OCI-LY1 (cell line): ENCODE data around the gene NTRK3.
"Not testable (repeated sequence)": the region's sequence is repeated elsewhere in the genome, so short reads cannot be mapped to it uniquely, and the experiment has no call there.

Experiments used
- H2AFZ ChIP-seq: fragments of 200-600 bp; sonication (generic), shearing (Covaris generic); 2 replicates; pipeline ENCODE4 v1.6.0; 2014; ENCODE audit warnings: antibody characterized with exemption, mild to moderate bottlenecking, low read length
- H3F3A ChIP-seq: fragments of 200-600 bp; sonication (generic), shearing (Covaris generic); 2 replicates; pipeline ENCODE4 v1.6.0; 2014; ENCODE audit warnings: mild to moderate bottlenecking, antibody characterized with exemption, low read length, moderate library complexity; ENCODE audit not compliant: insufficient read depth
- H3K27ac ChIP-seq: fragments of 200-600 bp; sonication (generic); 2 replicates; pipeline ENCODE4 v1.5.1; 2014; ENCODE audit warnings: low read length, mixed run types, mild to moderate bottlenecking, low read depth; ENCODE audit not compliant: poor library complexity, severe bottlenecking
- H3K27me3 ChIP-seq: fragments of 200-600 bp; sonication (generic); 2 replicates; pipeline ENCODE4 v1.6.0; 2014; ENCODE audit warnings: antibody characterized with exemption, mild to moderate bottlenecking, low read length, moderate library complexity; ENCODE audit not compliant: insufficient read depth
- H3K36me3 ChIP-seq: fragments of 200-600 bp; sonication (generic); 2 replicates; pipeline ENCODE4 v1.6.1; 2014; ENCODE audit warnings: mild to moderate bottlenecking, antibody characterized with exemption, low read length, moderate library complexity, mixed read lengths; ENCODE audit not compliant: insufficient read depth
- H3K4me1 ChIP-seq: fragments of 200-600 bp; sonication (generic); 2 replicates; pipeline ENCODE4 v1.5.1; 2014; ENCODE audit warnings: mild to moderate bottlenecking, low read length, moderate library complexity; ENCODE audit not compliant: insufficient read depth, severe bottlenecking
- H3K4me2 ChIP-seq: fragments of 200-600 bp; sonication (generic), shearing (Covaris generic); 2 replicates; pipeline ENCODE4 v1.6.1; 2014; ENCODE audit warnings: low read length
- H3K4me3 ChIP-seq: fragments of 200-600 bp; sonication (generic); 2 replicates; pipeline ENCODE4 v1.5.1; 2014; ENCODE audit warnings: low read length, low read depth, mild to moderate bottlenecking, mixed read lengths; ENCODE audit not compliant: poor library complexity, severe bottlenecking
- H3K79me2 ChIP-seq: fragments of 200-600 bp; shearing (Covaris generic); 2 replicates; pipeline ENCODE4 v1.6.1; 2016; ENCODE audit warnings: mixed run types, low read length, mixed read lengths; ENCODE audit not compliant: insufficient read depth
- H3K9ac ChIP-seq: fragments of 200-600 bp; sonication (generic), shearing (Covaris generic); 2 replicates; pipeline ENCODE4 v1.6.1; 2014; ENCODE audit warnings: mild to moderate bottlenecking, low read length, mixed read lengths
- H3K9me2 ChIP-seq: fragments of 200-600 bp; sonication (generic), shearing (Covaris generic); 2 replicates; pipeline ENCODE4 v1.6.1; 2014; ENCODE audit warnings: low read depth, mild to moderate bottlenecking, low read length, mixed read lengths
- H3K9me3 ChIP-seq: fragments of 200-600 bp; shearing (Covaris generic); 2 replicates; pipeline ENCODE4 v1.6.1; 2014; ENCODE audit warnings: low read length, mixed read lengths
- H4K20me1 ChIP-seq: fragments of 200-600 bp; sonication (generic), shearing (Covaris generic); 2 replicates; pipeline ENCODE4 v1.6.0; 2016; ENCODE audit warnings: mild to moderate bottlenecking, low read length; ENCODE audit not compliant: insufficient read depth
- EZH2 ChIP-seq: fragments of 200-600 bp; sonication (generic), shearing (Covaris generic); IDR thresholded peaks from 2 replicates; pipeline ENCODE4 v1.8.0; 2017; ENCODE audit warnings: borderline replicate concordance, mixed run types, mild to moderate bottlenecking, antibody characterized with exemption, low read length, moderate library complexity, mixed read lengths
- TF ChIP-seq, protein P1 (sequence below): fragments of 200-600 bp; sonication (generic), shearing (Covaris generic); IDR thresholded peaks from 2 replicates; pipeline ENCODE4 v1.5.1; 2017; ENCODE audit warnings: mild to moderate bottlenecking, antibody characterized with exemption, low read length, moderate library complexity, mixed read lengths

NTRK3 gene

DNA sequence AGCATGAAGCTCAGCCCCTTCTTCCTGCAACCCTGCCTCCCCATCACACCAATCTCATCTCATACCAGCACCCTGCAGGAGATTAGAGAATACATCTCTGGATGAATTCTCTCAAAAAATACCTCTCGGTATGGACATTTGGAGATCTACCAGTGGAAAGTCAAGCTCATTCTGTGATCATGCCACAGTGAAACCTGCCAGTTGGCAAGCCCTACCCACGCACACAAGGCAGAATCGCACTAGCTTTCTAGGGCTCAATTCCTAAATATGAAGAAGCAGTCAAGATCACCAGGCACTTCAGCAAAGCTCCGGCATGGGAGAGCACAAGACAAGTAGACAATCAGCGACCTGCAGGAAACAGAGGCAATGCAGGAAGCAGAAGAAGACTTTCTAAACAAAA is 221.2 kb downstream of the NTRK3 start:
- Histone ChIP-seq H3K9ac (no peak overlapping the region), H4K20me1 (no peaks in the 10 kb centered on the region), H3K27ac (no peak overlapping the region), H3K9me3 (no peaks in the 10 kb centered on the region), H3K4me2 (no peak overlapping the region), H3F3A (no peaks in the 10 kb centered on the region), H3K4me3 (no peak overlapping the region), H3K9me2 (no peaks in the 10 kb centered on the region), H3K36me3 (no peaks in the 10 kb centered on the region), H3K4me1 (no peaks in the 10 kb centered on the region), H3K79me2 (no peaks in the 10 kb centered on the region), H3K27me3 (no peaks in the 10 kb centered on the region), H2AFZ (no peak overlapping the region)
- TF ChIP-seq, protein P1, sequence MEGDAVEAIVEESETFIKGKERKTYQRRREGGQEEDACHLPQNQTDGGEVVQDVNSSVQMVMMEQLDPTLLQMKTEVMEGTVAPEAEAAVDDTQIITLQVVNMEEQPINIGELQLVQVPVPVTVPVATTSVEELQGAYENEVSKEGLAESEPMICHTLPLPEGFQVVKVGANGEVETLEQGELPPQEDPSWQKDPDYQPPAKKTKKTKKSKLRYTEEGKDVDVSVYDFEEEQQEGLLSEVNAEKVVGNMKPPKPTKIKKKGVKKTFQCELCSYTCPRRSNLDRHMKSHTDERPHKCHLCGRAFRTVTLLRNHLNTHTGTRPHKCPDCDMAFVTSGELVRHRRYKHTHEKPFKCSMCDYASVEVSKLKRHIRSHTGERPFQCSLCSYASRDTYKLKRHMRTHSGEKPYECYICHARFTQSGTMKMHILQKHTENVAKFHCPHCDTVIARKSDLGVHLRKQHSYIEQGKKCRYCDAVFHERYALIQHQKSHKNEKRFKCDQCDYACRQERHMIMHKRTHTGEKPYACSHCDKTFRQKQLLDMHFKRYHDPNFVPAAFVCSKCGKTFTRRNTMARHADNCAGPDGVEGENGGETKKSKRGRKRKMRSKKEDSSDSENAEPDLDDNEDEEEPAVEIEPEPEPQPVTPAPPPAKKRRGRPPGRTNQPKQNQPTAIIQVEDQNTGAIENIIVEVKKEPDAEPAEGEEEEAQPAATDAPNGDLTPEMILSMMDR, result no peak
- TF ChIP-seq EZH2, result no peak

DNA sequence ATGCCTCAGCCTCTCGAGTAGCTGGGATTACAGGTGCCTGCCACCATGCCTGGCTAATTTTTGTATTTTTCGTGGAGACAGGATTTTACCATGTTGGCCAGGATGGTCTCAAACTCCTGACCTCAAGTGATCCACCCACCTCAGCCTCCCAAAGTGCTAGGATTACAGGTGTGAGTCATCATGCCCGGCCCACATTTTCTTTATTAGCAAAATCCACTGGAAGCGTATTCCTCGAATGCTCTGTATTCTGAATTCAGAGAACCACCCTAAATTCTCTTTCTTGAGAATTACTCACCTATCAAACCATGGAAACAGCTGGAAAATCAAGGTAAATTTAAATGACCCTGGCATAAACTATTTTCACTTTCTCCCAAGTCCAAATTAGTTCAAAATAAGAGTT is 223.1 kb downstream of the NTRK3 start:
- H3K4me3 ChIP-seq, H3K9me2 ChIP-seq, H3K9ac ChIP-seq, H2AFZ ChIP-seq, H3K4me2 ChIP-seq, H3K27ac ChIP-seq, H3F3A ChIP-seq, H3K27me3 ChIP-seq, H4K20me1 ChIP-seq, H3K36me3 ChIP-seq, H3K4me1 ChIP-seq, H3K9me3 ChIP-seq, H3K79me2 ChIP-seq: not testable (repeated sequence)

DNA sequence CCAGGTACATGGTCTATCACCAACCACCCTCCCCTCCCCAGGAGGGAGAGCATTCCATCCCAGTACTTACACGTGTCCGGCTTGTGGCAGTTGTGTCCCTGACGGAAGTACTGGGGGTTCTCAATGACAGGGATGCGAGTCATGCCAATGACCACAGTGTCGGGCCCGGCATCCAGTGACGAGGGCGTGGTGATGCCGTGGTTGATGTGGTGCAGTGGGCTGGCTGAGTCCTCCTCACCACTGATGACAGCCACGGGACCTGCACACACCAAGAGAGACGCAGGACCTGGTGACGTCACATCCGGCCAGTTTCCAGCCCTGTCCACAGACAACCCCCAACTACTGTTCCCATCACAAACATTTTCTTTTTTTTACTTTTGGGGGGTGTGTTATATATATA is 223.8 kb downstream of the NTRK3 start:
- Histone ChIP-seq H3K9me3 (no peaks in the 10 kb centered on the region), H3K27me3 (no peaks in the 10 kb centered on the region), H3K9ac (no peak overlapping the region), H3K9me2 (no peaks in the 10 kb centered on the region), H3K4me1 (no peaks in the 10 kb centered on the region), H2AFZ (no peak overlapping the region), H3K4me2 (no peak overlapping the region), H3K79me2 (no peaks in the 10 kb centered on the region), H3K36me3 (no peaks in the 10 kb centered on the region), H3F3A (no peaks in the 10 kb centered on the region), H3K27ac (no peak overlapping the region), H4K20me1 (no peaks in the 10 kb centered on the region), H3K4me3 (no peak overlapping the region)
- no peak for TF ChIP-seq EZH2
- TF ChIP-seq, protein P1, result no peak

DNA sequence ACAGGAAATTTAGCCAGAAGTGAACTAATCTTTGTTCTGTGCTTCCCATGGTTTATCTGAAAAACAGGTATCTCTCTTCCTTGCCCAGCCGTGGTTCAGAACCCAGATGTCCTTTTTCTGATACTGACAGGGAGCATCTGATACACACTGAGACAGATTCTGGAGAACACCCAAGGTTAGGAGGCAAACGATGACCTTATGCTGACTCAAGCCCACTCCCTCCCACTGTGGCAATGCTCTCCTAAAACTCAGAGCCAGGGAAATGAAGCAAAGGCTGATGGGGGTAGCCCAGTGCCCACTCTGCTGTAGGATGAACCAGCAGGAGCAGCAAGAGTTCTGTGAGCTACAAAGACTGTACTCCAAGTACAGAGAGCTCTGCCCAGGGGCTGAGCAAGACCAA is 225.1 kb downstream of the NTRK3 start:
- Histone ChIP-seq H3K4me2 (no peak overlapping the region), H3K4me3 (no peak overlapping the region), H3K9me3 (no peaks in the 10 kb centered on the region), H3F3A (no peaks in the 10 kb centered on the region), H3K4me1 (no peaks in the 10 kb centered on the region), H2AFZ (no peak overlapping the region), H4K20me1 (no peaks in the 10 kb centered on the region), H3K36me3 (no peaks in the 10 kb centered on the region), H3K9me2 (no peaks in the 10 kb centered on the region), H3K27me3 (no peaks in the 10 kb centered on the region), H3K79me2 (no peaks in the 10 kb centered on the region), H3K27ac (no peak overlapping the region), H3K9ac (no peak overlapping the region)
- TF ChIP-seq, protein P1, result no peak
- TF ChIP-seq EZH2, result no peak
